Parathyroid adenoma (tissue), 2 donors: ENCODE data around the gene AREL1.

Experiments
- H2AFZ ChIP-seq: fragments of 300-600 bp; sonication (generic); one replicate; pipeline ENCODE4 v1.7.0; 2017; ENCODE audit warnings: antibody characterized with exemption, mild to moderate bottlenecking
- H3K27ac ChIP-seq: fragments of 300-600 bp; sonication (generic); one replicate; pipeline ENCODE4 v1.7.0; 2017
- H3K27me3 ChIP-seq: fragments of 300-600 bp; sonication (generic); one replicate; pipeline ENCODE4 v1.7.0; 2017; ENCODE audit warnings: low read length; ENCODE audit not compliant: control insufficient read depth, insufficient read depth
- H3K36me3 ChIP-seq: fragments of 300-600 bp; sonication (generic); one replicate; pipeline ENCODE4 v1.7.0; 2017; ENCODE audit warnings: low read length; ENCODE audit not compliant: control insufficient read depth, insufficient read depth
- H3K4me1 ChIP-seq: fragments of 300-600 bp; sonication (generic); one replicate; pipeline ENCODE4 v1.7.0; 2017; ENCODE audit warnings: control low read depth
- H3K4me2 ChIP-seq: fragments of 300-600 bp; sonication (generic); one replicate; pipeline ENCODE4 v1.7.0; 2017; ENCODE audit warnings: low read length
- H3K4me3 ChIP-seq: fragments of 300-600 bp; sonication (generic); one replicate; pipeline ENCODE4 v1.7.0; 2017; ENCODE audit warnings: low read depth, low read length
- H3K79me2 ChIP-seq: fragments of 300-600 bp; sonication (generic); one replicate; pipeline ENCODE4 v1.7.0; 2017; ENCODE audit warnings: control low read depth
- H3K9ac ChIP-seq: fragments of 300-600 bp; sonication (generic); one replicate; pipeline ENCODE4 v1.7.0; 2017; ENCODE audit warnings: mild to moderate bottlenecking
- H3K9me3 ChIP-seq: fragments of 300-600 bp; sonication (generic); one replicate; pipeline ENCODE4 v1.7.0; 2017; ENCODE audit warnings: low read length; ENCODE audit not compliant: control insufficient read depth
- TF ChIP-seq, protein P1 (sequence below): fragments of 300-600 bp; sonication (generic); IDR thresholded peaks from one replicate; pipeline ENCODE4 v1.7.0; 2017; ENCODE audit warnings: antibody characterized with exemption, mild to moderate bottlenecking
- donor health status: primary hyperparathyroidism.

Gene AREL1

GRCh38 chr14:74702293-74702692, 10.6 kb downstream of the AREL1 start:
- H3K27ac ChIP-seq = no peak overlapping the region
- H3K4me2 ChIP-seq = no peak overlapping the region
- H3K9me3 ChIP-seq = no peaks in the 10 kb centered on the region
- H3K9ac ChIP-seq = no peak overlapping the region
- no peaks in the 10 kb centered on the region for H3K4me1 ChIP-seq
- TF ChIP-seq, protein P1, sequence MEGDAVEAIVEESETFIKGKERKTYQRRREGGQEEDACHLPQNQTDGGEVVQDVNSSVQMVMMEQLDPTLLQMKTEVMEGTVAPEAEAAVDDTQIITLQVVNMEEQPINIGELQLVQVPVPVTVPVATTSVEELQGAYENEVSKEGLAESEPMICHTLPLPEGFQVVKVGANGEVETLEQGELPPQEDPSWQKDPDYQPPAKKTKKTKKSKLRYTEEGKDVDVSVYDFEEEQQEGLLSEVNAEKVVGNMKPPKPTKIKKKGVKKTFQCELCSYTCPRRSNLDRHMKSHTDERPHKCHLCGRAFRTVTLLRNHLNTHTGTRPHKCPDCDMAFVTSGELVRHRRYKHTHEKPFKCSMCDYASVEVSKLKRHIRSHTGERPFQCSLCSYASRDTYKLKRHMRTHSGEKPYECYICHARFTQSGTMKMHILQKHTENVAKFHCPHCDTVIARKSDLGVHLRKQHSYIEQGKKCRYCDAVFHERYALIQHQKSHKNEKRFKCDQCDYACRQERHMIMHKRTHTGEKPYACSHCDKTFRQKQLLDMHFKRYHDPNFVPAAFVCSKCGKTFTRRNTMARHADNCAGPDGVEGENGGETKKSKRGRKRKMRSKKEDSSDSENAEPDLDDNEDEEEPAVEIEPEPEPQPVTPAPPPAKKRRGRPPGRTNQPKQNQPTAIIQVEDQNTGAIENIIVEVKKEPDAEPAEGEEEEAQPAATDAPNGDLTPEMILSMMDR = no peak
- H3K27me3 ChIP-seq = no peaks in the 10 kb centered on the region
- H2AFZ ChIP-seq = no peak overlapping the region
- no peak overlapping the region for H3K4me3 ChIP-seq
- peaks cover 63% of the 10 kb centered on the region for H3K79me2 ChIP-seq
- H3K36me3 ChIP-seq = no peaks in the 10 kb centered on the region

DNA sequence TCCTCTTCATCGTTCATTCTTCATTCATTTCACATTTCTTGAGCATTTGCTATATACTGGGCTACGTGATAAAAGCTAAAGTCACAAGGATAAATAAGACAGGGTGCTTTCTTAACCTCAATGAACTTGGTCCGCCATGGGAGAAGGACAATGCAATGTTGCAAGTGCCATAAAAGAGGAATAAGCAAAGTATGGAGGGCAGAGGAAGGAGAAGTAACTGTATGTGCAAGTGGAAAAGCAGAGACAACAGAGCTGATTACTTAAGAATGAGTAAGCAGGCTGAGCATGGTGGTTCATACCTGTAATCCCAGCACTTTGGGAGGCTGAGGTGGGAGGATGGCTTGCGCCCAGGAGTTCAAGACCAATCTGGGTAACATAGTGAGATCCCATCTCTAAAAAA, 14.4 kb downstream of the AREL1 start:
- Histone ChIP-seq H3K4me2 (no peak overlapping the region), H3K9ac (no peak overlapping the region), H3K4me3 (no peak overlapping the region), H3K9me3 (no peaks in the 10 kb centered on the region), H3K4me1 (no peaks in the 10 kb centered on the region), H2AFZ (no peak overlapping the region), H3K79me2 (peaks cover 50% of the 10 kb centered on the region), H3K27me3 (no peaks in the 10 kb centered on the region), H3K36me3 (no peaks in the 10 kb centered on the region), H3K27ac (no peak overlapping the region)
- TF ChIP-seq, protein P1 = no peak

DNA sequence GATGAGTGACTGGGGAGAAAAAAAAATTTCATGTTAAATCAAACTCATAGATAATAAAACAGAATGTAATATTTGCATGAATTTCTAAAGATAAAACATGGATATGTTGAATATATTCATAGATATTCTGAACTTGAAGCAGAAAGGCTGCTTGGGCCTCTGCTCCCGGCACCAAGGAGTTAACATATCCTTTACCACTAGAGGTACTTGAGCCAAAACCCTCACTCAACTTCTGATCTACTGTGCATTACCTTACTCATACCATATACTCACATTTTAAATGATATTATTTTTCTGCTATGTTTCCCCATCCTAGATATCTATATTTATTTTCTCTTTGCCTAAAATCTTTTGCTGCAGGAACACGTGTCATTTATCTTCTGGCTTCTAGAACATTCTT, 14.9 kb downstream of the AREL1 start:
- Histone ChIP-seq H3K27me3 (no peaks in the 10 kb centered on the region), H3K4me3 (no peak overlapping the region), H3K9me3 (no peaks in the 10 kb centered on the region), H3K79me2 (peaks cover 45% of the 10 kb centered on the region), H3K27ac (no peak overlapping the region), H3K4me1 (no peaks in the 10 kb centered on the region), H3K36me3 (no peaks in the 10 kb centered on the region), H2AFZ (no peak overlapping the region), H3K9ac (no peak overlapping the region), H3K4me2 (no peak overlapping the region)
- TF ChIP-seq, protein P1 = no peak

- Histone ChIP-seq H3K4me1 (no peaks in the 10 kb centered on the region), H2AFZ (no peak overlapping the region), H3K27ac (no peak overlapping the region), H3K36me3 (no peaks in the 10 kb centered on the region), H3K4me2 (no peak overlapping the region), H3K27me3 (no peaks in the 10 kb centered on the region), H3K4me3 (no peak overlapping the region), H3K79me2 (peaks cover 41% of the 10 kb centered on the region), H3K9me3 (no peaks in the 10 kb centered on the region), H3K9ac (no peak overlapping the region)
- TF ChIP-seq, protein P1 = no peak
Measured at GRCh38 chr14:74697543-74697942, 15.3 kb downstream of the AREL1 start.

- no peaks in the 10 kb centered on the region for H3K27me3 ChIP-seq
- H2AFZ ChIP-seq = no peak overlapping the region
- H3K79me2 ChIP-seq = peaks cover 35% of the 10 kb centered on the region
- no peaks in the 10 kb centered on the region for H3K9me3 ChIP-seq
- no peaks in the 10 kb centered on the region for H3K36me3 ChIP-seq
- no peak overlapping the region for H3K9ac ChIP-seq
- no peaks in the 10 kb centered on the region for H3K4me1 ChIP-seq
- no peak overlapping the region for H3K4me2 ChIP-seq
- H3K27ac ChIP-seq = no peak overlapping the region
- TF ChIP-seq, protein P1 = no peak
- no peak overlapping the region for H3K4me3 ChIP-seq
Measured at GRCh38 chr14:74697011-74697410, 15.9 kb downstream of the AREL1 start.
